ENCODE results near the gene IFRD2.
"Not testable (repeated sequence)": the region's sequence is repeated elsewhere in the genome, so short reads cannot be mapped to it uniquely, and the experiment has no call there.

The IFRD2 gene

DNA sequence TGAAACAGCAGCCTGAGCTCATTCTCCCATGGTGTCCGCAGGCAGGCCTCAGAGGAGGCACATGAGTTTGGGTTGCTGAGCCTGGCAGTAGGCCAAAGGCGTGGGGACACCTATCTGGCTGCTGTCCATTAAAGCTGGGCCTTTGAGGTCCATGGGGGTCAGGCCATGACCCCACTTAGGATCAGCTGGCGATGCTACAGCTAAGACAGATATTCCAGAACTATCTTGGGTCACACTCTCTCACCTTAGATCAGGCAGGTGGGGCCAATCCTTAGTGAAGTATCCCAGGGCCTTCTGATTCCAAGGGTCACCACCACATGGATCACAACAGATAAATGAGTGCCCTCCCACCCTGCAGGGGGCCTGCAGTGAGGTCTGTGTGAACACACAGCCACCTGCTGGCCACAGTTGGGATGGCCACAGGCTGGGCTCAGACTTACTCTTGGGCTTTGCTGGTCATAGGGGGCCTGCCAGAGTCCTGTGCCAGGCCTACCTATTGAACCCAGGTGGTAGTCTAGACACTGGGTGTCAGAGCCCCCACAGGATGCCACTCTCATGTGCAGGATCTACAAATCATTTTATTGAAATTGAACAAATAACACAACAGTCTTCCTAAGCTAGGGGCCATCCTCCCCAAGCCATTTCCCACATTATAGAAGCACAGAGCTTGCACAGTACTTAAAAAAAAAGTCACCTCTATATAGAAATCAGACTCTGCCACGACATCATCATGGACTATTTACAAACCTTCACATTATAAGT lies 32.3 kb upstream of the IFRD2 start:
- DNase-seq: no peak

DNA sequence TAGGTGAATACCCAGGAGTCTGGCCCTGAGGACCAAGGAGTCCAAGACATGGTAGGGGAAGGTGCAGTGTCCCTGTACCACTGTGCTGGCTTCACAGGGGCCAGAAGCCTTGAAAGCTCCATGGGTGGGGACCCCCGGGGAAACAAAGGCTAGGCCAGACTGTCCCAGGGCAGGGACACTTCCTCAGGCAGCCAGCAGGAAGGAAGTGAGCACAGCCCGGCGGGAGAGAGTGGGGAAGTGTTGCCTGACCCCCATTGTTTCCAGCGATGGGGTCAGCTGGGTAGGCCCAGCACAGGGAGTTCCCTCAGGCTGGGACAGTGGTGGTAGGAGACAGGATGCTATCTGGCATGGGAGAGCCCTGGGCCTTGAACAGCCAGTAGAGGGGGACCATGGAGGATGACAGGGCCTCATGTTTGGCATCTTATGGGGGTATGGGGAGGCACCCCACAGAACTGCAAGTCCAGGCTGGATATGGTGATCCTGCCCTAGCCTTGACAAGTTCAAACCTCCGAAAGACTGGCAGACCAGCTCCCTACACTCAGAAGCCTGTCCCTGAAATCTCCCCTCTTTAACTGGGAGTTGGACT lies 31.5 kb upstream of the IFRD2 start:
- DNase-seq: no peak

- no peak for DNase-seq
Observed at GRCh38 chr3:50323092-50323600, 30.9 kb upstream of the IFRD2 start.

- no peak for DNase-seq
Observed at GRCh38 chr3:50322386-50323091, 30.3 kb upstream of the IFRD2 start, which contains the start of gene HYAL2. TSS of gene HYAL2 (minus strand) at chr3:50322745. CDS start at chr3:50320489, 2,256 bp downstream.

GRCh38 chr3:50322115-50322385 lies 29.8 kb upstream of the IFRD2 start:
- no peak for DNase-seq

DNA sequence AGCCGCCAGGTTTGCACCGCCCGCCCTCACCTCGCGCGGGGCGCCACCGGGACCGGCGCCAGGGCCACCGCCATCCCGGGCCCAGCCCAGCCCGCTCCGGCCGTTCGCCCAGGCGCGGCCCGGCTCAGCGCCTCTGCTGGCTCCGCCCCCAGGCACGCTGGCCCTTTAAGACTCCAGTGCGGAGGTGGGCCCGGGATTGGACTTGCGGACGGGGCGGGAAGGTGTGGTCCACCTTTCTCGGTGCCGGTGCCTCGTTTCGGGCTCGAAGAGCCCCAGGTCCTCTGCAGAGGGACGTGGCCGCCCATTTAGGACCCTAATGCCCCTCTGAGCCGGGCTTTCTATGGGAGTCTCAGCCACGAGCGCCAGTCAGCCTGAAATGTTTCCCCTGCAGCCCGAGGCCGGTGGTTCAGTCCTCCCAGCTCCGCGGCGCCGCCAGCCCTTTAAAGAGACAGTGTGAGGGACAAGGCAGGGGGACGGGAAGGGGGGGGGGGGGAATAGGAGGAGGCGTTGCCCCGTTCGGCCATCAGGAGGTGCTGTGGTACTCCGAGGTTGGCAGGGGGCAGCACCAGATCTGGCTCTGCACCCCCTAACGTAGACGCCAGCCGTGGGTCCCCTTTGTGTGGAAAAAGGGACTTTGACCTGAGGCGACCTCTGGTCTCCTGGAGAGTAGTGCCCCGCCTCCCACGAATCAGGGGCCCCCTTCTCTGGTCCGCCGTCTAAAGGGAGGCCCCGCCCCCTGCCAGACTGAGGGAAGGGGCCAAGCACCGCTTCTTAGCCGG lies 29.3 kb upstream of the IFRD2 start:
- peak; percentile 69 for DNase-seq

GRCh38 chr3:50320853-50321335 lies 28.7 kb upstream of the IFRD2 start:
- DNase-seq: no peak

- DNase-seq: no peak
Observed at GRCh38 chr3:50319894-50320625, 27.8 kb upstream of the IFRD2 start.

GRCh38 chr3:50319181-50319893 lies 27.1 kb upstream of the IFRD2 start:
- DNase-seq: no peak

DNA sequence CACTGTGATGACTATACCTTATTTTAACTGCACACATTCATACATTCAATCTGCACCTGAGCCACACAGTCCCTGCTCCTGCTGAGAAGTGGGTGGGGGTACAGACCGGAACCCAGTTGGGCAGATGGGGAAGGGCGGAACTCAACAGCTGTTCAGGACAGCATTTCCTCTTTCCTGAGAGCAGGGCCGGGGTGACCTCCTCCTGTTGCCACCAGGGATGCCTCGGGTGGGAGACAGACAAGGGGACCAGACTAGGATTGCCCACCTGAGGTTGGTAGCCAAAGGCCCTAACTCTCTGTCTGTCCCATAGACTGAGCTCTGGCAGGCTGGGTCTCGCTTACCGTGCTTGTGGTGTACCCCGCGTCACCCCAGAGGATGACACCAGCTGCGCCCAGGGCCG lies 26.4 kb upstream of the IFRD2 start:
- DNase-seq: no peak

GRCh38 chr3:50318163-50318562 lies 25.9 kb upstream of the IFRD2 start:
- DNase-seq: no peak

- no peak for DNase-seq
Observed at GRCh38 chr3:50317300-50317699, 25.1 kb upstream of the IFRD2 start.

DNA sequence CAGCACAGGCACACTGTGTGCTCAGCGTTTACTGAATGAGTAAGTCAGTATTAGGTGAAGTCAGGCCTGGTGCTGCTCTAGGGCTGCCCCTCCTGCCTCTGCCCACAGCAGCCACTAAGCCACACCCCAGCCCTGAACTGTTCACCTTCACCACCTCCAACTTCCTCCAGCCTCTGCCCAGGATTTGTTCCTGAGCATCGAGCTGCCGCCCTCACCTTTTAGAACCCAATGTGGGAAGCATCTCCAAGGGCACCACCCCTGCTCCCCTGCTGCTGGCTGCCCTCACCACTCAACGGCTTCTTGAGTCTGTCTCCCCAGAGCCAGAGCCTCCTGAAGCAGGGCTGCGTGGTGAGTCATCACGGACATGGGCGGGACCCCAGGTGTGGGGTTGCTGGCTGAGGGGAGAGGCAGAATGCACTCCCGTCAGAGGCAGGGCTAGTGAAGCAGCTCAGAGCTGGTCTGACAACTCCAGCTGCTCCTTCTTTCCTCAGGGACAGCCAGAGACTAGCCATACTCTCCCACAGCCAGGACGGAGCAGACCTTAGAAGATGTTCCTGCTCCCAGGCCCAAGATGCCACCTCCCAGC lies 24.5 kb upstream of the IFRD2 start:
- DNase-seq: peak; percentile 85

GRCh38 chr3:50314816-50315215 lies 22.6 kb upstream of the IFRD2 start:
- no peak for DNase-seq

DNA sequence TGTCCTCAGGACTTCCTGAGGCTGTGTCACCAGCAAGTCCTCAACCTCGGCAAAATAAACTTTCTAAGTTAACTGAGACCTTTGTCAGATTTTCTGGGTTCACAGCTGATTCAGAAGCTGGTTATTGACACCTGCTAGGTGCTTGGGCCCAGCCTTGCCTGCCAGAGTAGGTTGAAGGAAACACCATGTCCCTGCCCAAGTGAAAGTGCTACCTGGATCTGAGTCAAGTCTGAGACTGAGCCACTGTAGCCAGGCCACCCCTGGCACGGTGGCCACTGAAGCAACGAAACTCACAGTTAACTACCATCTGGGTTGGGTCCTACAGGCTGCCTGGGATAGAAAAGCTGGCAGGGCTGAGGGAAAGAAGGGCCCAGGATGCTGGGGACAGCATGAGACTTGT lies 22.1 kb upstream of the IFRD2 start:
- DNase-seq: no peak

GRCh38 chr3:50312041-50312440 lies 19.8 kb upstream of the IFRD2 start:
- DNase-seq: not testable (repeated sequence)

- DNase-seq: no peak
Observed at GRCh38 chr3:50304601-50305000, 12.4 kb upstream of the IFRD2 start.

DNA sequence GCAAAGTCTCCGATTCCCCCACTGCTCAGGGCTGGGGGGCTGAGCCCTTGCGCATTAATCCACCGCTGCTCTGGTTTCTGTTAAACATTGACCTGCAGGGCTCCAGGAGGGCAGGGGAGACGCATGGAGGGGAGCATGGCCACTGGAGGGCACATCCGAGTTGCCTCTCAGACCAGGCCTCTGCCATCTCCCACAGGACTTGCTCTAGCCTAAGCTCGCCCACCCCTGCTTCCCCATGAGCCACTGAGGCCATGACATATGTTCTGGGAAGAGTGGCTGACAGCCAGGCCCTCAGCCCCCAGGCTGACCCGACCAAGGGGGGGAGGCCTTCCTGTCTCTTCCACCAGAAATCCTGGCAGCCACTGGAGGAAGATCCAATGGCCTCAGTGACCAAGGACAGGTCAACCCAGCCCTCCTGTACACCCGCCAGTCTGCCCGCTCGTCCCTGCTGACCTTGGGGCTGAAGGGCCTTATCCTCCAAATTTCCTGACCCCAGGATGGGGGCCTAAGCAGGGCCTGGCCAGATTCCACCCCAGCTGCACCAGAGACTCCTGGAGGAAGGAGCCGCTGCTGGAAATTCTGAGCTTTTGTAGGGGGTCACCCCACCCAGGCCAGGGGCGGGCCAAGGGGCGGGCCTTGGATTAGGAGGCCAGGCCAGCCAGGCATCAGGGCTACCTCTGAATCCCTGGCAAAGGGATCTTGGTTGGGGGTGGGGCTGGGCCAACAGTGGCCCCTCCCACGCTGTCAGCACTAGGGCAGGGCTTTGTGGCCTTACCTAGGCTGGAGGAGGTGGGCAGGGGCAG lies 11.0 kb upstream of the IFRD2 start, which contains the start of gene HYAL1:
TSS of gene HYAL1 (minus strand) at position 562 of the 803 bp plus-strand sequence. CDS start 618 bp downstream, outside the sequence.
- no peak for DNase-seq

DNA sequence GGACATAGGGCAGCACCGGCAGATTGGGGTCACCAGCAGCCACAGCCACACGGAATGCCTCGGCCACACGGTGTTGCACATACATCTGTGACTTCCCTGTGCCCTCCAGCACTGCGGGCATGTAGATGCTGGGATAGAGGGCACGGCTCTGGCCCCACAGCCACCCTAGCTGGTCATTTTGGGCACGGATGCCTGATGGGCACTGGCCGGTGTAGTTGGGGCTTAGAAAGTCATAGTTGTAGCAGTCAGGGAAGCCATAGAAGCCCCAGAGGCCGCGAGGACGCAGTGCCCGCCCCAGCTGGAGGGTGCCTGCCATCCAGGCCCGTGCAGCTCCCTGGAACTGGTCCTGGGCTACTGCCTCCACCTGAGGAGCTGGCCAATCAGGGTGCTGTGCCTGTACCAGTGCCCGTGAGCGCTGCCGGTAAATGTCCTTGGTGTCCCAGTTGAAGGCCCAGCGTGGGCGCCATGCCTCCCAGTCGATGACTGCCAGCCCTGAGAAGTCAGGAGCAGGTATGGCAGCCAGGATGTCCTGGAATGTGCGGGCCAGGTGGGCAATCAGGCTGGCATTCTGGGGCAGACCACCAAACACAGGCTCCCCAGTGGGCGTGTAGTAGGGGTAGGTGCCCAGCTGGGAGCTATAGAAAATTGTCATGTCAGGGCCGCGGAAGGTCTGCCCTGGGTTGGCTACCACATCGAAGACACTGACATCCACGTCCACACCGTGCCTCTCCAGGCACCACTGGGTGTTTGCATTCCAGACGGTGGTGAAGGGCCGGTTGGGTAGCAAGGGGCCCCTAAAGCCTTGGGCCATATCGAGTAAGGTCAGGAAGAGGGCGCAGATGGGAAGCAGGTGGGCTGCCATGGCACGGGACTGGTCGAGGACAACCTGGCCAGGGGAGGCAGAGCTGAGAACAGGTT lies 10.1 kb upstream of the IFRD2 start:
- no peak for DNase-seq
